IPS-20b (cell line): ENCODE results near the gene CPLX1.
"Not testable (repeated sequence)": the region's sequence is repeated elsewhere in the genome, so short reads cannot be mapped to it uniquely, and the experiment has no call there.

ENCODE experiments used
- H3K27ac ChIP-seq: one replicate; pipeline ENCODE4 v1.5.1; 2013; ENCODE audit warnings: low read length
- H3K27me3 ChIP-seq: 2 replicates; pipeline ENCODE4 v1.6.1; 2013; ENCODE audit warnings: mild to moderate bottlenecking, low read length, inconsistent platforms; ENCODE audit not compliant: insufficient read depth
- H3K36me3 ChIP-seq: 2 replicates; pipeline ENCODE4 v1.6.1; 2013; ENCODE audit warnings: low read depth, mild to moderate bottlenecking, inconsistent platforms, low read length, moderate library complexity; ENCODE audit not compliant: insufficient read depth
- H3K4me1 ChIP-seq: 2 replicates; pipeline ENCODE4 v1.6.1; 2013; ENCODE audit warnings: mild to moderate bottlenecking, control low read depth, inconsistent platforms, low read length, moderate library complexity; ENCODE audit not compliant: insufficient read depth
- H3K4me3 ChIP-seq: 2 replicates; pipeline ENCODE4 v1.5.1; 2013; ENCODE audit warnings: mild to moderate bottlenecking, low read length, inconsistent platforms
- H3K9ac ChIP-seq: 2 replicates; pipeline ENCODE4 v1.6.1; 2013; ENCODE audit warnings: low read depth, mild to moderate bottlenecking, inconsistent platforms, low read length, moderate library complexity
- H3K9me3 ChIP-seq: 2 replicates; pipeline ENCODE4 v1.6.1; 2013; ENCODE audit warnings: mild to moderate bottlenecking, low read depth, low read length, inconsistent platforms; ENCODE audit not compliant: insufficient read depth

CPLX1 gene

GRCh38 chr4:738781-739280, 87.1 kb downstream of the CPLX1 start:
- Histone ChIP-seq H3K27me3 (no peaks in the 10 kb centered on the region), H3K4me3 (no peak overlapping the region), H3K4me1 (no peaks in the 10 kb centered on the region), H3K27ac (no peak overlapping the region), H3K9me3 (no peaks in the 10 kb centered on the region), H3K36me3 (peaks cover 64% of the 10 kb centered on the region), H3K9ac (no peak overlapping the region)

DNA sequence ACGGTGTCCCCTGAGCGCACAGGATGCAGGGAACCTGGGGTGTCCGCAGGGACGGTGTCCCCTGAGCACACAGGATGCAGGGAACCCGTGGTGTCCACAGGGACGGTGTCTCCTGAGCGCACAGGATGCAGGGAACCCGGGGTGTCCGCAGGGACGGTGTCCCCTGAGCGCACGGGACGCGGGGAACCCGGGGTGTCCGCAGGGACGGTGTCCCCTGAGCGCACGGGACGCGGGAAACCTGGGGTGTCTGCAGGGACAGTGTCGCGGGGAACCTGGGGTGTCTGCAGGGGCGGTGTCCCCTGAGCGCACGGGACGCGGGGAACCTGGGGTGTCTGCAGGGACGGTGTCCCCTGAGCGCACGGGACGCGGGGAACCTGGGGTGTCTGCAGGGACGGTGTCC, 89.4 kb downstream of the CPLX1 start:
- H3K27ac ChIP-seq, H3K4me3 ChIP-seq, H3K9me3 ChIP-seq, H3K4me1 ChIP-seq, H3K27me3 ChIP-seq, H3K9ac ChIP-seq: not testable (repeated sequence)
- peaks cover 74% of the 10 kb centered on the region for H3K36me3 ChIP-seq

GRCh38 chr4:735583-735982, 90.3 kb downstream of the CPLX1 start:
- Histone ChIP-seq H3K9ac (no peak overlapping the region), H3K4me1 (no peaks in the 10 kb centered on the region), H3K36me3 (peaks cover 72% of the 10 kb centered on the region)

More at GRCh38 chr4:735583-735982, 90.3 kb downstream of the CPLX1 start:
- no peak overlapping the region for H3K27ac ChIP-seq
- H3K4me3 ChIP-seq, result no peak overlapping the region
- H3K27me3 ChIP-seq, result no peaks in the 10 kb centered on the region
- no peaks in the 10 kb centered on the region for H3K9me3 ChIP-seq
